K562 (cell line): ENCODE data around the gene CYSTM1. TPM values are rescaled to one million over a fixed set of nuclear protein-coding genes. Genes with fewer than 3 reads are reported as not detected.

Source experiments
- C11orf30 ChIP-seq: fragments of 450-650 bp; IDR thresholded peaks from 2 replicates; pipeline ENCODE4 v1.6.1; 2016; ENCODE audit warnings: low read depth, mild to moderate bottlenecking
- HES1 ChIP-seq: fragments of 450-650 bp; IDR thresholded peaks from 2 replicates; pipeline ENCODE4 v1.6.1; 2016; ENCODE audit warnings: low read depth, mild to moderate bottlenecking, moderate library complexity
- MCM3 ChIP-seq: fragments of 450-650 bp; IDR thresholded peaks from 2 replicates; pipeline ENCODE4 v1.6.1; 2016
- MEF2D ChIP-seq: conservative IDR thresholded peaks from 2 replicates; pipeline ENCODE4 v1.6.1; 2016; ENCODE audit warnings: low read depth, missing genetic modification characterization, missing compliant biosample characterization
- PHF20 ChIP-seq: fragments of 450-650 bp; IDR thresholded peaks from 2 replicates; pipeline ENCODE4 v1.6.1; 2018; ENCODE audit not compliant: partially characterized antibody
- POLR2AphosphoS2 ChIP-seq: IDR thresholded peaks from 2 replicates; pipeline ENCODE4 v1.6.1; 2012; ENCODE audit warnings: low read length, improper control_type of control experiment
- RBM15 ChIP-seq: fragments of 200-400 bp; formaldehyde crosslinking; IDR thresholded peaks from 2 replicates; pipeline ENCODE4 v1.6.1; 2018; ENCODE audit warnings: mild to moderate bottlenecking, low read length, moderate library complexity; ENCODE audit not compliant: insufficient read depth
- SIN3A ChIP-seq, 2 experiments: fragments of 150-350 bp in 1 of 2; IDR thresholded peaks; 2 replicates each; pipeline ENCODE4 v1.6.1; 2011 to 2016; ENCODE audit warnings: borderline replicate concordance in 2 of 2, low read depth in 2 of 2, low read length in 2 of 2, mild to moderate bottlenecking in 2 of 2, moderate library complexity in 2 of 2; ENCODE audit not compliant: control insufficient read depth in 1 of 2
- ZNF444 ChIP-seq: fragments of 250-450 bp; sonication (Bioruptor Pico); IDR thresholded peaks from 2 replicates; pipeline ENCODE4 v1.4.0; 2020; ENCODE audit warnings: mild to moderate bottlenecking, moderate library complexity
- ZNF592 ChIP-seq: fragments of 450-650 bp; IDR thresholded peaks from 2 replicates; pipeline ENCODE4 v1.6.1; 2017; ENCODE audit warnings: antibody characterized with exemption, mild to moderate bottlenecking
- polyA plus RNA-seq, 8 experiments: library from polyadenylated mRNA; depleted of rRNA in 4 of 8; stranded (reverse) in 5 of 8; unstranded in 3 of 8; fragments of >200 nt; fragmentation: Nextera tagmentation in 2 of 8; fragmentation: Illumina TruSeq in 1 of 8; extraction: Ambion mirVana in 2 of 8; extraction: Trizol in 1 of 8; gene quantifications; 2 replicates each; pipeline versions ENCODE4 v1.2.1 to v1.2.3, GENCODE V29; 2011 to 2014; ENCODE audit warnings: inconsistent platforms in 1 of 8, missing spikeins in 1 of 8
- total RNA-seq, 7 experiments: library from RNA; depleted of rRNA in 6 of 7; stranded (reverse); fragments of >200 nt in 6 of 7; fragmentation: Illumina TruSeq in 2 of 7; extraction: Trizol in 2 of 7; gene quantifications; 2 replicates each; pipeline versions ENCODE4 v1.2.1 to v1.2.3, GENCODE V29; 2011 to 2021; ENCODE audit warnings: low replicate concordance in 1 of 7

Gene CYSTM1
- total and polyA plus RNA-seq, 9 of the 15 experiments (the other 6 are each of a cell fraction or from before 2014, with no cell fraction given), result 76.1 to 422 (median 108) TPM

GRCh38 chr5:140174465-140175366, at the start of gene CYSTM1 (continued):
- TF ChIP-seq HES1, result no peak; the same call in 1 of the 2 replicates
- no peak for TF ChIP-seq C11orf30
- no peak for TF ChIP-seq ZNF444 (CRISPR knock-in tag)
- TF ChIP-seq ZNF592, result peak; percentile 57; the same call in 1 of the 2 replicates
- TF ChIP-seq MEF2D, result no peak
- TF ChIP-seq SIN3A (IDR thresholded peaks at IDR 0.05; ENCODE audit: borderline replicate concordance in 2 of 2, control insufficient read depth in 1 of 2, low read depth in 2 of 2, low read length in 2 of 2), result peak in 1 of 2 experiments; percentile 63; a peak in 2 of 4 replicates
- no peak for TF ChIP-seq RBM15
- TF ChIP-seq PHF20, result no peak
- peak; percentile 86; the same call in 1 of the 2 replicates for TF ChIP-seq POLR2AphosphoS2
- no peak for TF ChIP-seq MCM3
